ENCODE data around the gene GTPBP3.

DNA sequence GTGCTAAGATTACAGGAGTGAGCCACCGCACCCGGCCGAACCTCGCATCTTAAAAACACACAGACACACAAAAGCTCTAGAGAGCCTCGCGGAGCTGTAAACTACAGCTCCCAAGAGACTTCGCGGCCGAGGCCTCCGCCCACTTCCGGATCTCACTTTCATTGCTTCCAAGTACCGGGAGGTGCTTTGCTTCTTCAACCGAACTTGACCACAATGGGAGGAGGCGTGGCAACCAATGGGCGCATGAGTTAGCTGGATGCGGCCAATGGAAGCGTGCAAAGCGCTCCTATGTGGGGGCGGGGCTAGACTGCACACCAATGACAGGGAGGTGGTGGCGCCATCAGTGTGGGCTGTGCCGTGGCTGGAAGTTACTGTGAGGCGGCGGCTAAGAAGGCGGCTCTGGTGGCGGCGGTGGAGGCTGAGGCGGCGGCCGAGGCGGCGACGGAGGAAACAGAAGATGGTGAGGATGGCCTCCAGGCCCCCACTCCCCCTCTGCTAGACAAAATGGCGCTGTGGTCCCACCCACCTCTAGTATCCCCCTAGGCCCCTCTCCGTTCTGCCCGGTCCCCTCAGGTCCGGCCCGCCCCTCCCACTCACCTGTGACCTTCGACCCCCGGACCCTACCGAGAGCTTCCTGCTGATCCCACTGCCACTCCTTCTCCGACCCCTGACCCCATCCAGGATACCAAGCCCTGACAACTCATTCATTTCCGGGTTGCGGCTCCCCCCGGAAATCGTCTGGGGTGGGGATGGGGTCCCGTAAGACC is 28.0 kb upstream of the GTPBP3 start, which contains the start of gene DDA1:
- no peak for TF ChIP-seq CTCF (conservative IDR thresholded peaks at IDR 0.05; ENCODE audit: low read length)
- no peak for TF ChIP-seq EZH2phosphoT487 (IDR thresholded peaks at IDR 0.05; ENCODE audit: borderline replicate concordance, low read depth, low read length)
